ENCODE data around the gene CMTM4.

CMTM4 gene

GRCh38 chr16:66639091-66639885, 57.3 kb downstream of the CMTM4 start (continued):
- no peak for TF ChIP-seq TSHZ2 (CRISPR knock-in tag; IDR thresholded peaks at IDR 0.05)
- TF ChIP-seq PPARA (CRISPR knock-in tag; IDR thresholded peaks at IDR 0.05; ENCODE audit: borderline replicate concordance), result no peak
- TF ChIP-seq ZC3H10 (CRISPR knock-in tag; IDR thresholded peaks at IDR 0.05), result no peak
- no peak for TF ChIP-seq CSDC2 (CRISPR knock-in tag; IDR thresholded peaks at IDR 0.05)

- no peak for TF ChIP-seq SNAI2 (CRISPR knock-in tag; IDR thresholded peaks at IDR 0.05)
- TF ChIP-seq ARNTL (CRISPR knock-in tag; IDR thresholded peaks at IDR 0.05; ENCODE audit: borderline replicate concordance, low read depth), result no peak
- no peak for TF ChIP-seq ZNF565 (CRISPR knock-in tag; conservative IDR thresholded peaks at IDR 0.05; ENCODE audit: low read depth)
- no peak for TF ChIP-seq TOX (CRISPR knock-in tag; IDR thresholded peaks at IDR 0.05; ENCODE audit: borderline replicate concordance)
- no peak for TF ChIP-seq ZFP30 (CRISPR knock-in tag; IDR thresholded peaks at IDR 0.05)
- TF ChIP-seq BACH2 (CRISPR knock-in tag; IDR thresholded peaks at IDR 0.05; ENCODE audit: borderline replicate concordance), result no peak
- no peak for TF ChIP-seq ISL1 (CRISPR knock-in tag; IDR thresholded peaks at IDR 0.05)
- no peak for TF ChIP-seq TCF4 (CRISPR knock-in tag; IDR thresholded peaks at IDR 0.05; ENCODE audit: borderline replicate concordance)
- no peak for TF ChIP-seq RARB (CRISPR knock-in tag; IDR thresholded peaks at IDR 0.05)
- TF ChIP-seq CSDC2 (CRISPR knock-in tag; IDR thresholded peaks at IDR 0.05), result no peak
- no peak for TF ChIP-seq ZC3H10 (CRISPR knock-in tag; IDR thresholded peaks at IDR 0.05)
- no peak for TF ChIP-seq POU6F1 (CRISPR knock-in tag; IDR thresholded peaks at IDR 0.05; ENCODE audit: borderline replicate concordance, low read depth)
- no peak for TF ChIP-seq PATZ1 (CRISPR knock-in tag; IDR thresholded peaks at IDR 0.05; ENCODE audit: borderline replicate concordance)
- no peak for TF ChIP-seq ESRRG (CRISPR knock-in tag; IDR thresholded peaks at IDR 0.05)
- TF ChIP-seq OSR1 (CRISPR knock-in tag; IDR thresholded peaks at IDR 0.05), result no peak
- no peak for TF ChIP-seq ZFP3 (CRISPR knock-in tag; IDR thresholded peaks at IDR 0.05)
- TF ChIP-seq CREB5 (CRISPR knock-in tag; IDR thresholded peaks at IDR 0.05; ENCODE audit: low read depth), result no peak
- TF ChIP-seq CSRNP3 (CRISPR knock-in tag; IDR thresholded peaks at IDR 0.05), result no peak
- no peak for TF ChIP-seq ZNF70 (CRISPR knock-in tag; IDR thresholded peaks at IDR 0.05)
- no peak for TF ChIP-seq PPARA (CRISPR knock-in tag; IDR thresholded peaks at IDR 0.05; ENCODE audit: borderline replicate concordance)
- no peak for ATAC-seq
Measured at GRCh38 chr16:66637806-66638205, 58.7 kb downstream of the CMTM4 start.

- no peak for TF ChIP-seq ZFP30 (CRISPR knock-in tag; IDR thresholded peaks at IDR 0.05)
- TF ChIP-seq CSDC2 (CRISPR knock-in tag; IDR thresholded peaks at IDR 0.05), result no peak
- no peak for TF ChIP-seq ISL1 (CRISPR knock-in tag; IDR thresholded peaks at IDR 0.05)
- TF ChIP-seq OSR1 (CRISPR knock-in tag; IDR thresholded peaks at IDR 0.05), result no peak
- no peak for TF ChIP-seq SNAI2 (CRISPR knock-in tag; IDR thresholded peaks at IDR 0.05)
- TF ChIP-seq ZFP3 (CRISPR knock-in tag; IDR thresholded peaks at IDR 0.05), result no peak
- no peak for TF ChIP-seq ARNTL (CRISPR knock-in tag; IDR thresholded peaks at IDR 0.05; ENCODE audit: borderline replicate concordance, low read depth)
- no peak for TF ChIP-seq PATZ1 (CRISPR knock-in tag; IDR thresholded peaks at IDR 0.05; ENCODE audit: borderline replicate concordance)
- no peak for TF ChIP-seq ZNF70 (CRISPR knock-in tag; IDR thresholded peaks at IDR 0.05)
- no peak for TF ChIP-seq ESRRG (CRISPR knock-in tag; IDR thresholded peaks at IDR 0.05)
- TF ChIP-seq TOX (CRISPR knock-in tag; IDR thresholded peaks at IDR 0.05; ENCODE audit: borderline replicate concordance), result no peak
- TF ChIP-seq CSRNP3 (CRISPR knock-in tag; IDR thresholded peaks at IDR 0.05), result no peak
- no peak for TF ChIP-seq ZNF8 (CRISPR knock-in tag; IDR thresholded peaks at IDR 0.05)
- TF ChIP-seq TCF4 (CRISPR knock-in tag; IDR thresholded peaks at IDR 0.05; ENCODE audit: borderline replicate concordance), result no peak
- no peak for TF ChIP-seq BACH2 (CRISPR knock-in tag; IDR thresholded peaks at IDR 0.05; ENCODE audit: borderline replicate concordance)
- ATAC-seq, result no peak
Measured at GRCh38 chr16:66636199-66636598, 60.3 kb downstream of the CMTM4 start.
